GM12864 (cell line): ENCODE data around the gene FGD2.
"Not testable (repeated sequence)": the region's sequence is repeated elsewhere in the genome, so short reads cannot be mapped to it uniquely, and the experiment has no call there.

ENCODE experiments used
- DNase-seq: peaks from one replicate; pipeline ENCODE4 v3.0.0-alpha.2; 2011; ENCODE audit warnings: low read depth
- H3K4me3 ChIP-seq: 2 replicates; pipeline ENCODE4 v1.5.1; 2011; ENCODE audit warnings: mild to moderate bottlenecking, low read depth, low read length, control low read depth
- TF ChIP-seq, protein P1 (sequence below): IDR thresholded peaks from 2 replicates; pipeline ENCODE4 v1.5.1; 2011; ENCODE audit warnings: low read depth, mild to moderate bottlenecking, moderate library complexity, low read length, control low read depth, inconsistent platforms; ENCODE audit errors: missing control alignments

Gene FGD2

DNA sequence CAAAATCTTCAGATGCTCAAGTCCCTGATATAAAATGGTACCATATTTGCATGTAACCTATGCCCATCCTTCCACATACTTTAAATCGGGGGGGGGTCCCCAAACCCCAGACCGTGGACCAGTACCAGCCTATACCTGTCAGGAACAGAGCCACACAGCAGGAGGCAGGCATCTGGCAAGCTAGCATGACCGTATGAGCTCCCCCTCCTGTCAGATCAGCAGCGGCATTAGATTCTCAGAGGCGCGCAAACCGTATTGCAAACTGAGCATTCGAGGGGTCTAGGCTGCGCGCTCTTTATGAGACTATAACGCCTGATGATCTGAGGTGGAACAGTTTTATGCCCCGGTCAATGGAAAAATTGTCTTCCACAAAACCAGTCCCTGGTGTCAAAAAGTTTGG lies 30.7 kb downstream of the FGD2 start:
- TF ChIP-seq, protein P1, sequence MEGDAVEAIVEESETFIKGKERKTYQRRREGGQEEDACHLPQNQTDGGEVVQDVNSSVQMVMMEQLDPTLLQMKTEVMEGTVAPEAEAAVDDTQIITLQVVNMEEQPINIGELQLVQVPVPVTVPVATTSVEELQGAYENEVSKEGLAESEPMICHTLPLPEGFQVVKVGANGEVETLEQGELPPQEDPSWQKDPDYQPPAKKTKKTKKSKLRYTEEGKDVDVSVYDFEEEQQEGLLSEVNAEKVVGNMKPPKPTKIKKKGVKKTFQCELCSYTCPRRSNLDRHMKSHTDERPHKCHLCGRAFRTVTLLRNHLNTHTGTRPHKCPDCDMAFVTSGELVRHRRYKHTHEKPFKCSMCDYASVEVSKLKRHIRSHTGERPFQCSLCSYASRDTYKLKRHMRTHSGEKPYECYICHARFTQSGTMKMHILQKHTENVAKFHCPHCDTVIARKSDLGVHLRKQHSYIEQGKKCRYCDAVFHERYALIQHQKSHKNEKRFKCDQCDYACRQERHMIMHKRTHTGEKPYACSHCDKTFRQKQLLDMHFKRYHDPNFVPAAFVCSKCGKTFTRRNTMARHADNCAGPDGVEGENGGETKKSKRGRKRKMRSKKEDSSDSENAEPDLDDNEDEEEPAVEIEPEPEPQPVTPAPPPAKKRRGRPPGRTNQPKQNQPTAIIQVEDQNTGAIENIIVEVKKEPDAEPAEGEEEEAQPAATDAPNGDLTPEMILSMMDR, result no peak
- no peak for DNase-seq
- no peak overlapping the region for H3K4me3 ChIP-seq

DNA sequence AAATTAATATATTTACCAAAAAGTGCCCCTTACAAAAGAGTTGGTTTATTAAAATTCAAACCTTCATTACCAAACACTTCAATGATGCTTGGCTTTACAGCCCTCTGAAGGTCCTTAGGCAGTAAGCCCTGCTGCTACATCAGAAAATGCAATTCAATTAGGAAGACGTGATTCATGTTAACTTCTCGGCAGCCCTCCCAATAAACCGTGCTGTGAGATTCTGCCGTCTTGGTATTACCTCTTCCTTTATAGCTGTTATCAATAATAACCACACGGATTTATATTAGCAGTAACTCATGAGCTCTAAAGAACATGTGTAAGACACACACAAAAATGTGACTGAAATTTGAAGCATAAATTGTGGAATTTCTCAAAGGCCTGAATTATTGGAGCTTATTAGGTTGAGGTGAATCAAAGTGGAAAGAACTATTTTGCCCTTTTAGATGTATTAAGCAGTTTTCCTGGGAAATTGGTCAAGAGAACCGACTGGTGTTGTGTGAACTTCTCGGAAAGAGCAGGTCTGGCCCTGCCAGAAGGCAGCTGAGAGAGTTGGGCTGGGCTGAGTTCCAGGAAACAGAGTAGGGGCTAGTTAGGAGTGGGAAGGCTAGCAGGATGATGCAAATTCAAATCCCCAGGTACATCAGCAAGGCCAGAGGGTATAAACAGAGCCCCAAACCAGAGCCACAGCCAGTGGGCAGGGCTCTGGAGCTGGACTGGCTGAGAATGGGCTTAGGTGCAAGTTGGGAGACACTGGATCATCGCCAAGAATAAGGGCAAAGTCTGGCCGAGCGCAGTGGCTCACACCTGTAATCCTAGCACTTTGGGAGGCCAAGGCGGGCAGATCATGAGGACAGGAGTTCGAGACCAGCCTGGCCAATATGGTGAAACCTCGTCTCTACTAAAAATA lies 33.1 kb downstream of the FGD2 start:
- no peak for DNase-seq
- H3K4me3 ChIP-seq, result no peak overlapping the region
- TF ChIP-seq, protein P1, result no peak

DNA sequence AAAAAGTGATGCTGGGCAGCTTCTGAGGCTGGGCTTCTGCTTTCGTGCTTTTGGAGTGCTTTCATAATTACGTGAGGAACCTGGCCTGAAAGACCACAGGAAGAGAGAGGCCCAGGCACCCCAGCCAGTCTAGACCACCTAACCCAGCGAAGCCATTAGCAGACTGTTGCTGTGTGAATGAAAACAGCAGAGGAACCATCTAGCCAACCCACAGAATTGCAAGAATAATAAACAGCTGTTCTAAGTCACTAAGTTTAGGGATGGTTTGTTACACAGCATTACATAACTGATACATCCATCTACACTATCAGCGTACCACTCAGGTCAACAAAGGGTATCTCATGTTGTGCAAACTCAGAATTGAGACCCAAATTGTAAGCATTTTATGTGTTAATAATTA lies 34.5 kb downstream of the FGD2 start:
- no peak for DNase-seq

DNA sequence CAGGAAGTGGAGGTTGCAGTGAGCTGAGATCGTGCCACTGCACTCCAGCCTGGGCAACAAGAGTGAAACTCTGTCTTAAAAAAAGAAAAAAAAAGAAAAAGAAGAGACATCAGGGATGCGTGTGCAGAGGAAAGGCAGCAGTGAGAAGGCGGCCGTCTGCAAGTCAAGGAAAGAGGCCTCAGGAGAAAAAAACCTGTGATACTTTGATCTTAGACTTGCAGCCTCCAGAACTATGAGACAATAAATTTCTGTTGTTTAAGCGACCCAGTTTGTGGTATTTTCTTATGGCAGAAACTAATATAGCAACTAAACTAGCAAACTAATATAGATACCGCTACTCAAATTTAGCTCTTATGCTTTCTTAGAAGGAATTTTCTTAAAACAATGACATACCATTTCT lies 36.1 kb downstream of the FGD2 start:
- no peak overlapping the region for H3K4me3 ChIP-seq
- no peak for DNase-seq
- TF ChIP-seq, protein P1, result no peak

More for the DNA sequence above, 34.5 kb downstream of the FGD2 start:
- TF ChIP-seq, protein P1, result no peak
- H3K4me3 ChIP-seq, result no peak overlapping the region

DNA sequence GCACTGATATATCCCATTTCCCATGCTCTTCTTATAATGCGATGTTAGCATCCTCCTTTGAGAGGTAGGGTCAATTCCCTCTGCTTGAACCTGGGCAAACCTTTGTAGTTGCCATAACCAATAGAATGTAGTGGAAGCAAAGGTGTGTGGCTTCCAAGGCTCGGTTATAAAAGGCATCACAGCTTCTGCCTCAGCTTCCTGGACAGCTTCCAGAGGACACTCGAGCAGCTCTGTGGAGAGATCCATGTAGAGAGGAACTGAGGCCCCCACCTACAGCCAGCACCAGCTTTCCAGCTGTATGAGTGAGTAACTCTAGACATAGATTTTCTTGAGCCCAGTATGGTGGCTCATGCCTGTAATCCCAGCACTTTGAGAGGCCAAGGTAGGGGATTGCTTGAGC lies 36.7 kb downstream of the FGD2 start:
- no peak for DNase-seq
- H3K4me3 ChIP-seq, result no peak overlapping the region
- TF ChIP-seq, protein P1, result no peak

DNA sequence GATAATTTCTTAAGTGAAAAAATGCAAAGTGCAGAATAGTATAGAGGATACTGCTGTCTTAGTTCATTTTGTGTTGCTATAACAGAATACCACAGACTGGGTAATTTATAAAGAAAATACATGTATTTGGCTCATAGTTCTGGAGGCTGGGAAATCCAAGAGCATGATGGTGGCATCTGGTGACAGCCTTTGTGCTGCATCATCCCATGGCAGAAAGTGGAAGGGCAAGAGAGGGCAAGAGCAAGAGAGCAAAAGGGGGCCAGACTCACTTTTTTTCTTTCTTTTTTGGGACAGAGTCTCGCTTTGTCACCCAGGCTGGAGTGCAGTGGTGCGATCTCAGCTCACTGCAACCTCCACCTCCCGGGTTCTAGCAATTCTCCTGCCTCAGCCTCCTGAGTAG lies 37.6 kb downstream of the FGD2 start:
- not testable (repeated sequence) for H3K4me3 ChIP-seq, DNase-seq

DNA sequence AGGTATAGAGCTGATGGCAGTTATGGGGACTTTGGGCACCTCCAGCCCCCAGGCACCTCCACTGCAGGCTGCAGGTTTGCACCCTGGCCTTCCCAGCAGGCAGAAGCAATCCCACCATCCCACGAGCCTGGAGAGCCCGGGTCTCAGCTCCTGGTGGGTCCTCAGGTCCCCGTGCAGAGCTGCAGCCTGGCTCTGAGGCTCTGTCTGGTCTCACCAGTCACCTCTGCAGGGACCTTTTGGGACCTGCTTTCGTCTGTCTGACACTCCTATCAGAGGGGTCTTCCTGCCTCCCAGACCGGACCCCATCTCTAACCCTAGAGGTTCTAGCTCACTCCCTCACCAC lies 41.9 kb downstream of the FGD2 start:
- no peak overlapping the region for H3K4me3 ChIP-seq
- no peak for DNase-seq
- TF ChIP-seq, protein P1, result no peak
